HG02943 (cell line): ENCODE measurements around the gene IARS2.

Source experiments
- ATAC-seq: cut with Tn5 transposase; IDR thresholded peaks from one replicate; pipeline ENCODE4 v1.9.1; 2021; ENCODE audit warnings: mild to moderate bottlenecking, low read depth, moderate library complexity; ENCODE audit not compliant: unreplicated experiment

The IARS2 gene

GRCh38 chr1:220094016-220094911 lies at the start of gene IARS2:
TSS of gene IARS2 (plus strand) at chr1:220094132. CDS start at chr1:220094217, 85 bp downstream.
- peak; percentile 57 for ATAC-seq

- no peak for ATAC-seq
Observed at GRCh38 chr1:220044678-220045355, 49.1 kb upstream of the IARS2 start.

GRCh38 chr1:220045356-220046051 lies 48.4 kb upstream of the IARS2 start:
- no peak for ATAC-seq

- peak; percentile 99 for ATAC-seq
Observed at GRCh38 chr1:220046052-220046930, 47.6 kb upstream of the IARS2 start, which contains the start of gene EPRS1. TSS of gene EPRS1 (minus strand) at chr1:220046505. CDS start at chr1:220046388, 117 bp downstream.

GRCh38 chr1:220056374-220056773 lies 37.6 kb upstream of the IARS2 start:
- ATAC-seq: no peak

- no peak for ATAC-seq
Observed at GRCh38 chr1:220060876-220061275, 33.1 kb upstream of the IARS2 start.

GRCh38 chr1:220062629-220063028 lies 31.3 kb upstream of the IARS2 start:
- ATAC-seq: no peak

GRCh38 chr1:220067269-220068204 lies 26.4 kb upstream of the IARS2 start:
- ATAC-seq: no peak

- no peak for ATAC-seq
Observed at GRCh38 chr1:220076861-220077762, 16.8 kb upstream of the IARS2 start.

GRCh38 chr1:220077887-220078286 lies 16.0 kb upstream of the IARS2 start:
- ATAC-seq: no peak

GRCh38 chr1:220084460-220084859 lies 9.5 kb upstream of the IARS2 start:
- ATAC-seq: no peak

- ATAC-seq: peak; percentile 44
Observed at GRCh38 chr1:220086261-220086686, 7.7 kb upstream of the IARS2 start.

GRCh38 chr1:220089650-220090556 lies 4.0 kb upstream of the IARS2 start, which contains the start of gene BPNT1:
TSS of gene BPNT1 (minus strand) at chr1:220089788. CDS start at chr1:220079846, 9,942 bp downstream.
- ATAC-seq: peak; percentile 56

GRCh38 chr1:220092694-220093093 lies 1.2 kb upstream of the IARS2 start:
- ATAC-seq: no peak

GRCh38 chr1:220093361-220094015 lies 444 bp upstream of the IARS2 start:
- ATAC-seq: peak; percentile 4

- ATAC-seq: no peak
Observed at GRCh38 chr1:220099826-220100225, 5.9 kb downstream of the IARS2 start.
